Measurements from ENCODE around the gene SRPX2.

SRPX2 gene, protein sequence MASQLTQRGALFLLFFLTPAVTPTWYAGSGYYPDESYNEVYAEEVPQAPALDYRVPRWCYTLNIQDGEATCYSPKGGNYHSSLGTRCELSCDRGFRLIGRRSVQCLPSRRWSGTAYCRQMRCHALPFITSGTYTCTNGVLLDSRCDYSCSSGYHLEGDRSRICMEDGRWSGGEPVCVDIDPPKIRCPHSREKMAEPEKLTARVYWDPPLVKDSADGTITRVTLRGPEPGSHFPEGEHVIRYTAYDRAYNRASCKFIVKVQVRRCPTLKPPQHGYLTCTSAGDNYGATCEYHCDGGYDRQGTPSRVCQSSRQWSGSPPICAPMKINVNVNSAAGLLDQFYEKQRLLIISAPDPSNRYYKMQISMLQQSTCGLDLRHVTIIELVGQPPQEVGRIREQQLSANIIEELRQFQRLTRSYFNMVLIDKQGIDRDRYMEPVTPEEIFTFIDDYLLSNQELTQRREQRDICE

DNA sequence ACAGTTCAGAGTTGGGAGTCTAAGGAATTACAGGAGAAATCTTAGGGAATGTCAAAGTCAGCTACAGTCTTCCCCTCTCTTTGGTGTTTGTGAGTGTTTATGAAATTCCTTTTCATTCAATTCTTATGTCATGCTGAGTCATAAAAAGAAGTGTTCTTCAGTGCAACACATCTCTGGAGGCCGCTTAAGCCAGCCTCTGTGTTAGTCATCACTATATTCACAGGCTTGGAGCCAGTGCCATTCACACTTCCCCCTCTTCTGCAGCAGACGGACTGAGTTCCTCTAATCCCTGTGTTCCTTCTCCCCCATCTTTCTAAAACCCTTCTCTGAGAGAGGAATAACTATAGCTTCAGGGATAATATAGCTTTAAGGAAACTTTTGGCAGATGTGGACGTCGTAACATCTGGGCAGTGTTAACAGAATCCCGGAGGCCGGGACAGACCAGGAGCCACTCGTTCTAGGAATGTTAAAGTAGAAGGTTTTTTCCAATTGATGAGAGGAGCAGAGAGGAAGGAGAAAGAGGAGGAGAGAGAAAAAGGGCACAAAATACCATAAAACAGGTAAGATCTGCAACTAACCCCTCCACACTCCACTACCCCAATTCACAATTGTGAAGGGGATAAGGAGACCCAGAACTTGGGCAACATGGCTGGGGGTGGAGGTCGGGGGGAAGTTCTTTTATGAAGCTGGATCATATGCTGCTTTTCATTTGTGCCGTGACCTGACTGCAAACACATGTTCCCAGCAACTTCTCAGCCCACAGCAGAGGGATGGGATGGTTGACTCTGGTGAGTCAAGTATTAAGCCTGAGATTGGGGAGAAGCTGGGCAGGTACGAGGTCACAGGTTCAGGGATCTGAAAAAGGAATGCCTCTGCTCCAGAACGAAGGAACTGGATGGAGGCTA is at the start of gene SRPX2:
SRPX2 (plus strand) TSS at position 244 of the 905 bp plus-strand sequence. CDS start 2,124 bp downstream, outside the sequence.
- peak; percentile 91 for DNase-seq

DNA sequence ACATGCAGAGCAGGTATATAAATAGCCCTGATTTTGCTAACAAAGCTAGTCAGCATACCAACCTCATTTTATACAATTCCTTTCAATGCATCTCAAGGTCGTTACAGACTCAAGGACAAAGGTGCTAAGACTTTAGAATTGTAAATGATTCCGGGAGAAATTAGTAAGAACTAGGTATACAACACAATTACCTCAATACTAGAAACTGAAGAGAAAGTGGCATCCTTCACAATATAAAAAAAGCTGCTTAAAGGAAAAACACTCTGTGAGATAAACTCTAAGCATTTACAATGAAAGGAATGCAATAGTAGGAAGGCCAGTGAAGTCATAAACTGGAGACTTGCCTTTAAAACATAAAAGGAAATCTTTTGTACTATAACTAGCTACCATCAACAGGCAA is 47.4 kb upstream of the SRPX2 start:
- no peak for DNase-seq

DNA sequence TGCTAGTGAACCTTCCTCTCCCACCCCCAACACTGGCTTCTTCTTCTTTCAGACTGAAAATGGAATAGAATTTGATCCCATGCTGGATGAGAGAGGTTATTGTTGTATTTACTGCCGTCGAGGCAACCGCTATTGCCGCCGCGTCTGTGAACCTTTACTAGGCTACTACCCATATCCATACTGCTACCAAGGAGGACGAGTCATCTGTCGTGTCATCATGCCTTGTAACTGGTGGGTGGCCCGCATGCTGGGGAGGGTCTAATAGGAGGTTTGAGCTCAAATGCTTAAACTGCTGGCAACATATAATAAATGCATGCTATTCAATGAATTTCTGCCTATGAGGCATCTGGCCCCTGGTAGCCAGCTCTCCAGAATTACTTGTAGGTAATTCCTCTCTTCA is 44.5 kb upstream of the SRPX2 start:
- DNase-seq = no peak

DNA sequence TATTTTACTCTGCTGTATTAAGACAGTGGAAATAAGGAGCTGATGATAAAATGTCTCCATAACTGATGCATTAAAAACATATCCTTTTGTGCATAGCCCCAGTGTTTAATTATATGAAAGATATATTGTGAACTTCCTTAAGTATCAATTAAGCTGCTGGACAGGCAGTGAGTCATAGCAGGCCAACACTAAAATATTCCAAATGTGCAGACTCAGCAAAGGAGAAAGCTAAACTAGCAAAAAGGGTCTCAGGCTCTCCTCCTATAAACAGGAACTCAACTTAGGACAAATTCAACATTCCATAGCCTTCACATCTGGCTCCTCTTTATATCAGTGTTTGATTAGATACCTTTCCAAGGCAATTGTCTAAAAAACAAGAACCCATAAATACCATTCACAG is 43.7 kb upstream of the SRPX2 start:
- DNase-seq = no peak

DNA sequence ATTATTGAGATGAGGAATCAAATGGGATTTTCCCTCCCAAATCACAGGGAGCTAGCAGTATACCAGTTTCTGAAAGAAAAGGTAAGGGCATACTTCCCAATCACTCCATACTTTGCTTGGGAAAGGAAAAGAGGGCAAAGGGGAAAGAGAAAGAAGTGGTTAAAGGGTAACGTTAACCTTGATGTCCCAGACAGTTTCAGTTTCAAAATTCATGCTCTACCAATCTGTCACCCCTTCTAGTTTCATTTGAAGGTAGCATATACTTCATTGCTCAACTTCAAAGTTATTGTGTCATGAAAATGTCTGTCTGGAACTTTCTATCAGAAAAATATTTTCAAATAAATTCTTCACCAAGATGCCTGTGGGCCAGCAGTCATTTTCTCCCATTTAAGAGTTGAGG is 43.2 kb upstream of the SRPX2 start:
- DNase-seq = no peak

DNA sequence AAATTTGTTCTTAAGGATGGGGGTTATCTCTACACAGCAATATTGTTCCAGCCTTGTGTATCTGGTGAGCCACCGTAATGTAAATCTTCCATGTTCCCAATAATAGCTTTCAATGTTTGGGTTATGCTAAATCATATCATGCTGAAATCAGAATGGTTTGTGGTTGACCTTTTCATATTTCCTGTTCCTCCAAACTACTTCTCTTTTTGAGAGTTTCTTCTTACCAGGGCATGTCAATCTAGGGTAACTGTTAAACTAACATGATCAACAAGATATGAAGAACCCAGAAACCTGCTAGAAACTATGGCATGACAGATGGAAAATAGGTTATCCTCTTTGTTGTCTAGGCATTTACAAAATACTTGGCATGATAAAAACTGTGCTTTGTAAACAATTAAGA is 37.2 kb upstream of the SRPX2 start:
- no peak for DNase-seq

DNA sequence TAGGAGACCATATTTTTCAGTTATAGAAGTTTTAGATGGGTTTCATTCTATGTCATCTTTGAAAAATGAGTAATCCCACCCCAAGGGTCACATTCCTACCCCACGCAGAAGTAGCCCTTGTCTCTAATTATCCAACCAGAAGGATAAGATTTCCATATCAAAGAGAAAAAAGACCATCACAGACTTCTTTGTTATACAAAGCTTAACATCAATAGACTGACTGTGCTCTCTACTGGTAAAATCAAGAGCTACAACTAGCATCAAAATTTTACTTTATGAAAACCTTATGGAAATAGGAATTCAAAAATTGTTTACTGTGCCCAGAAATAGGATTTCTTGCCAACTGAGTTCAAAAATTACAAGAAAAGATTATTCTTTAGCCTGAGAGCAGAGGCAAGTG is 34.4 kb upstream of the SRPX2 start:
- no peak for DNase-seq

DNA sequence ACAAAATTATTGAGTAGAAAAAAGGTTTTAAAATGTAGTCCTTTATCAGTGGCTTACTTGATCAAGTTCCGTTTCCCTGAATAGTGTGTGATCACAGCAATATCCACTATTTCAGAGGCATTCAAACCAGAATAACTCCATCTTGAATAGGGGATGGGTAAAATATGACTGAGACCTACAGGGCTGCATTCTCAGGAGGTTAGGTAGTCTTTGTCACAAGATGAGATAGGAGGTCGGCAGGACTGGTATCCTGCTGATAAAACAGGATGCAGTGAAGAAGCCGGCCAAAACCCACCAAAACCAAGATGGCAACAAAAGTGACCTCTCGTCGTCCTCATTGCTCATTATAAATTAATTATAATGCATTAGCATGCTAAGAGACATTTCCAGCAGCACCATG is 32.0 kb upstream of the SRPX2 start:
- DNase-seq = no peak

DNA sequence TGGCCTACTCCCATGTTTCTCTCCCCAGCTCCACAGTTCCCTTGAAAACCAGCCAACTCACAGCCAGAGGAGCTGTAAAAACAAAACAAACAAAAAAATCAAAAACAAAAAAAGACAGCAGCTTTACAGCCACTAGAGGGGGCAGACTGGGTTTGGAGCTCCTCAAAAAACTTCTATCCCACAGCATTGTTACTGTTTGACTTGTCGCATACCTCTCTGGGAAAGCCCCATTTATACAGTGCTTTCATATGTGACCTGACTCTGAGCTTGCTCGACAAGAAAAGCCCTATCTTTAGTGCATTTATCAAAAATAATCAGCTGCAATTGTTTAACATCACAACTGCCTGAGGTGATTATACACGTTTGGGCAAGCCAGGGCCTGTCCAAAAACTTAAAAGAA is 29.0 kb upstream of the SRPX2 start:
- DNase-seq = peak; percentile 56

DNA sequence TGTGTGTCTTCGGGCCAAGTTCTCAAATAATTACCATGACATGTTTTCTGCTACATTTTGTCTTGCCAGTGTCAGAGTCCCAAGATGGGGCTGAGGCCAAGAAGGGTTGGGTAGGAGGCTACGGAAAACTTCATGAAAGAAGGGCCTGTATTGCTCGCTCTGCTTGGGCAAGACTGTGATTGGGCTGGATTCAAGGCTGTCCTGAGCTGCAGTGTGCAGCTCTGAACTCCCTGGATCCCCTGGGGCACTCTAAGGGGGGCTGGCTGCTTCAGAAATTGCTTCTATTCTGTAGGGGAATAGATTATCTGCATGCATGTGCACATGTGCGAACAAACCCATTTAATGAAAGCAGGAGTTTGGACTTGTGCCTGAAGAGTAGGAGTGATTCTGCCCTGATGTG is 21.0 kb upstream of the SRPX2 start:
- no peak for DNase-seq

DNA sequence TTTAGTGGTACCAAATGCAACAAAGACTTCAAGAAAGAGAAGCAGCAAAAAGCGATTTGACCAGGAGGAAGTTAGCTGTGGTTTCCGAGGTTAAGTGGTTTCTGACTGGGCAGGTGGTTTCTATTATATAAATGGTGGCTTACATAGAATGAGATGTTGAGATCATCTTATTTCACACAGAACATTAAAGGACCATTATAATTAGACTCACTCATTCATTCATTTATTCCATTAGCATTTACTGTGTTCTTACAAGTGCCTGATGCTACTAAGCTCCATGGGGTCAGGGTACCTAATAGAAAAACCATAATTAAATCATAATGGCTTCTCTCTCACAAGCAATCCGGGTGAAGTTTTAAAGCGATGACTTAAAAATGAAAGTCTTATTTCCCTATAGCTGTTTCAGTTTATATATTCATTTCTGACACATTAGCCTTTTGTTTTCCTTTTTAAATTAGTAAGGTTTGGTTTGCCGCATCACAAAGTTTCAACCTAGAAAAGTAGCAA is 18.0 kb upstream of the SRPX2 start:
- DNase-seq = peak; percentile 17

DNA sequence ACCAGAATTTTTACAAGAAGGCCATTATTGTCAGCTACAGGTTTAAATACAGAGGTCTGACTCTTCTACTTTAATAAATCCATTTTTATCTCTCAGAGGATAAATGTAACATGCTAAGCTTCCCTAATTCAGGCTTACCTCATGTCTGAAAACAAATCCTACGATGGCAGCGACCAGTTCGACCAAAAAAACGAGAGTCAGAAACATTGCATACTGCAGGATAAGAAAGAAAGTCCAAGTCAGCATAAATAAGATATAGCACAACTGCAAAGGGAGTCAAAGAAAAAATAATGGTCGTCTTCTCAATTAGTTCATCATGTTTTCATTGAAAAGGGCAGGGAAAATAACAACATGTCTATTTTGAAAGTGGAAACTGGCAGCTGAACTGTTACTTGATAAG is 9.0 kb upstream of the SRPX2 start:
- DNase-seq = no peak

DNA sequence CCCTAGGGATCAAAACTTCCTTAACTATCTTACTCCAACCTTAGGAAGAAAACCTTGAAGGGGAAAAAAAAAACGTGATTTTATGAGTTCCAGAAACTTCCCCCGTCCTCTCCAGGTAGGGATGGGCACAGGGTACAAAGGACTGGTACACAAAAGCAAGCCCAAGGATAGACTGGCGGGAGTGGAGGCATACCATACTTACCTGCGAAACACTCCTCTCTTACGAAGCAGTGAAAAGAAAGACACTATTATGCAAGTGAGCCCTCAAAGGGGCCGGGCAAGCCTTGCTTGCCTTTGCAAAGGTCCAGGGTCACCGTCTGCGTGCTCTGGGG is 8.0 kb upstream of the SRPX2 start:
- no peak for DNase-seq

DNA sequence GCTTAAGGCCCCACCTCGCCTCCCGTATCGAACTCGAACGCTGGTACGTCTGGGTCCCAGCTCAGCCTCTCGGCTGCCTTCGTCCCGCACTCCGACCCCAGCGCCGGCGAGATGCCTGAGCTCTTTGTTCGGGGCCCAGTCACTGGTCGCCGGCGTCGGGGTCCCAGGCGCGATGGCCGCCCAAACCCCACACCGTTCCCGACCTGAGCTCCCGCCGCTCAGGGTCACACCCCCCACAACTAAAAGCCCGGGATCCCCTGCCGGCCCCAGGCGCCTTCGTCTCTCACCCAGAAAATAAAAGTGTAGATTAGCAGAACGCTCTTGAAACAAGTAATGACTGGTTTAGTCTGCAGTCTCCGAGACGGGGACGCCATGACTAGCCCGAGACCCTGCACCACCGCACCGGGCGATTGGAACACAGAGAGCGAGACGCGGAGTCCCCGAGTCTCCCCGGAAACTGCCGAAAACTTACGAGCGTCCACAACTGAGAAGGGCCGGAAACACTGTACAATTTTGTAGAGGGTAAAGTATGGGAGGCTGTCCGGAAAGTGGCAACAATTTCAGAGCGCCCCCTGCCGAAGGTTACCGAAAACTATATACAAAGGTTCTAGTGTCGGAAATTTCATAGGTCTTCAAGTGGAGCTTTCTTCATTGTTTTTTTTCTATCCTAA is 7.5 kb upstream of the SRPX2 start, which contains the start of gene TSPAN6:
TSPAN6 (minus strand) TSS at position 486 of the 671 bp plus-strand sequence; CDS start at position 374, 112 bp downstream.
- DNase-seq = peak; percentile 89

DNA sequence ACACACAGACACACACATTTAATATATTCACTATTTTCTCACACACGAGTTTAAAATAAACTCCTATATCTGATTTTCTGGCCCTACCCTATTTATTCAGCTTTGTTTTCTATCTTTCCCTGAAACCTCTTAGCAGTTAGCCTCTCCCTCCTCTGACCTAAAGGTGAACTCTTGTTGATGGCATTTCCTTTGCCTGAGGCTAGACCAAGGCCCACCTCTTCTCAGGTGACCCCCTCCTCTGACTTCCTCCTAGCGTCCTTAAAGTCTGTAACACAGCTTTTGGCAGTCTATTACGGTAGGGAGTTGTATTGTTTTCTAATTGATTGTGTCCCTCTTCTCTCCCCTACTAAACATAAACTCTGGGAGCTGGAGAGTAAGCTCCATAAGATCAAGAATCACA is 1.7 kb upstream of the SRPX2 start:
- no peak for DNase-seq

DNA sequence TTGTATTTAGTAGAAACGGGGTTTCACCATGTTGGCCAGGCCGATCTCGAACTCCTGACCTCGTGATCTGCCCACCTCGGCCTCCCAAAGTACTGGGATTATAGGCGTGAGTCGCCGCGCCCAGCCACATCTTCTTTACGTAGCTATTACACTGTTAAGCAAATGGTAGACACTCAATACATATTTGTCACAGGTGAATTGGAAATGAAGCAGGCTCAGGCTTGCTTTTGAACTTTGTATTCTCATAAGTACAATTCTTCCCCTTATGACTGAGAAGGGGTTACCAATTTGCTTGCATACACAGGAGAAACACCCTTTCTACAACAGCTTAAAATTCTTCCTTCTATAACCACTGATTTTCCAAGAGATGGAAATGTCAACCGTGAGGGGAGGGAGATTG is 787 bp upstream of the SRPX2 start:
- no peak for DNase-seq

DNA sequence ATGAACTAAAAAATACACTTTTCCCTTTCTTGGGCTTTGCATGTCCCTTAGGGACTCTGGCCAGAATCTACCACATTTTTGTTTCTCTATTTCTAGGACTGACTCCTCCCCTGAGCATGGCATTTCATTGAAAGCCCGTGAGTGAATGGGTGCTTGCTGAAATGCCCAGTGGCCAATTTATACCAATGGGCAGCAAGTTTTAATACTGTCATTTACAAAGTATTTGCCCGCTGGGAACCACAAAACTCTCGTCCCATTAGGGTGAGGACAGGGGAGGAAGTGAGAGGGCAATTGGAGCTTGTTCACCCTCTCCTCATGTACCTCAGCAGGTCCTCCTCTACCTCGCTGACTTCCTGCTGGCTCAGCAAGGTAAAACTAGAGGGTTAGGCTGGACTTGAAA is 1.1 kb downstream of the SRPX2 start:
- DNase-seq = no peak

DNA sequence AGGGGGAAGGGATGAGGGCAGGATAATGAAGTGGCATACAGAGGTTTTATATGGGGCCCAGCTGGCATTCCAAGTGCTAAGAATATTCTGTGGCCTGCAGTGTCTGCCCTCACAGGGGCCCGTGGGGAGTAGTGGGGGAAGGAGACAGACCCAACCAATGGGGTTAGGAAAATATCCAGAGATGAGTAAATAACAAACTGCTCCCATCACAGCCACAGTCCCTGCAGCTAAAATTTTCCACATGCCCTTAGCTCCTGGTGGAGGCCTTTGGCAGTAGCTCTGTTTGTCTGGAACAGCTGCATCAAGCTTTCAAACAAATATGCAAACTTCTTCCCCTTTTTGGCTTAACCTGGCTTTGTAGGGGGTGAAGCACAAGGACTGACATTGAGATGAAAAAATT is 3.1 kb downstream of the SRPX2 start:
- DNase-seq = no peak

DNA sequence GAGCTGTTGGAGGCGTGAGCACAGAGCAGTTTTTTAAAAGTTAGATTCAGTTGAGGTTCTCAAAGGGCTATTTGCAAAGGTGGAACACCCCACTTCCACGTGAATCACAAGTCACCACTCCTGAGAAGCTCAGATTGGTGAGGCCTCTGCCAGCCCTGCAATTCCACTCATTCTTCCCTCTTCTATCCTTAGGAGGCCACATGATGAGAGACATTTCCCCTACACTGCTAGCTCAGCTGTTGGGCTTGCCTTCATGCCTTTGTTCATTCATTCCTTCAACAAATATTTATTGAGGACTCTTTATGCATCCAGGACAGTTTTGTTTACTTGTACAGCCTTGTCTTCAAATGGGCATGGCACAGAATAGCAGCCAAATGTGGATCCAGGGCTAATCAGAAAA is 3.7 kb downstream of the SRPX2 start:
- DNase-seq = no peak

DNA sequence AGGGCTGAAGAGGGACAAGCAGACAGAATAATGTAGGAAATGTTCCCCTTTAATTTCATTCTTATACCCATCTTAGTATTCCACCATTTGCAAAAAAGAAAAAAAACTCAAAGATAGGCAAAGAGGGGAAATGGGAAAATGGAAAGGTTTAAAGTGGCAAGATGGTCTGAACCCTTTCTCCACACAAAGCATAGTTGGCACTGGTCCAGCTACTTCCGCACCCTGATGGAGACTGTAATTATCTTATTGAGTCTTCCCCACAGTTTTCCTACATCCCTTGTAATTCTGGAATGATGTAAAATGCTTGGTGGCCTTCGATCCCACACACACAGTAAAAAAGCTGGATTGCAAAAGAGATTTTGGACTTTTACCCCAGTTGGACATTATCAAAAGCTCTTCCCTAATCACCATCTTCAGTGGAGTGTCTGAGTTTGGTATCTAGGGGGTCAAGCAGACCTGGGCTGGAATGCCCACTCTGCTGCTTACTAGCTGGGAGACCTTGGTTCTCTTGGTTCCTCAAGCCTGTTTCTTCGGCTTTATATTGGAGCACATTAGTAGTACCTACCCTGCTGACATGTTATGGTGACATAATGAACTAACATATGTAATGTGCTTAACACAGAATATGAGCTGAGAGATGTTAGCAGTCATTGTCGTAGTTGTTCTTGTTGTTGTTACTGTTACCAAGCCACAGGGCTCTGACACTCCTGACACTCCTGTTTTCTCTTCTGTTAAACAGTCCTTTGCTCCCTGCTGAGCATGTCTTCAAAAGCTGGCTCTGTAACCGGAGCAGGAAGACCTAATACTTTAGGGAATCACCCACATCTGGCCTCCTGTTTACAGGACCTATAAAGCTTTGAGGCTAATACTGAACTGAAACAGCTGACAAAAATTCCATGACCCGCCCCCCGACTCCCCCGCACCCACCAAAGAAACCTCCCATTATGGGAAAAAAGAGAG is 4.7 kb downstream of the SRPX2 start:
- peak; percentile 77 for DNase-seq

DNA sequence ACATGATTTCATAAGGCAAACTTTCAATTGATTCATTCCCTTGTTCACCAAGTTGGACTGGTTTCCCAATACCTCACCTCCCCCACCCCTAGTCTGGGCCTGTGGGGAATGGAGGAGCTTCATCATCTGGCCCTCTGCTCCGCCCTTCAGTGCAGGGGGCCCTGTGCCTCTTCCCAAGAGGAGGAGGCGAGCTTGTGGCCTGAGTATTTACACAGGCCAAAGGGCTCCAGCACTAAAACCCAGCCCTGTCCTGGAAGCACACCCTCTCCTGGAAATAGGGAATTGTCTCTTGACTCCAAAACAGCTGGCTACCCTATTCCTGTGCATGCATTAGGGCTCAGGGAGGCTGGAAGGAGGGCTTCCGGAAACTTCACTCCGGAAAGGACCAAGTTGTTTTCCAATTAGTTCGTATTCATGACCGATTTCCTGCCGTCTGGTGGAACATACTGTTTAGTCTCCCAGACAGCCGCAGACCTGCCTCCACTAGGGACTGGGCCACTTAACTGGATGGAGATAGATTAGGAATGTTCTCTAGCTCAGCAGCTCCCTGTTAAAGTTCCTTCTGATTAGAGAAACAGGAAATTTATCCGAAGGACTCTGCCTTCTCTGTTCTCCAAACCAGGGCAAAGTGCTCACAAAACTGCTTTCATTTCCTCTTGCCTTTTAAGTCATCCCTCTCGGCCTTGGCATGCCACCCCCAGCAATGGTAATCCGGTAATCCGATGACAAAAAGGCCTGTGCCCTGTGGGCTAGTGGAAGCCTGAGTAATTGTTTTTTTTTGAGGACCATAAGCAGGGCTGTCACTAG is 5.8 kb downstream of the SRPX2 start:
- peak; percentile 93 for DNase-seq

Data from fibroblast of skin of right biceps (primary cell).